NCI-H2029 treated with DMSO at 0.1 percent for 48 hours (cell line): ENCODE measurements around the gene GPATCH8.
"Not testable (repeated sequence)": the region's sequence is repeated elsewhere in the genome, so short reads cannot be mapped to it uniquely, and the experiment has no call there.

Experiments used
- DNase-seq: peaks from one replicate; lab custom pipeline; 2025; lab: John Stamatoyannopoulos, UW

Gene GPATCH8

GRCh38 chr17:44503147-44504029, at the start of gene GPATCH8:
TSS of gene GPATCH8 (minus strand) at chr17:44503406. CDS start at chr17:44503370, 36 bp downstream.
- peak; percentile 53 for DNase-seq

GRCh38 chr17:44552361-44552760, 49.2 kb upstream of the GPATCH8 start:
- no peak for DNase-seq

DNA sequence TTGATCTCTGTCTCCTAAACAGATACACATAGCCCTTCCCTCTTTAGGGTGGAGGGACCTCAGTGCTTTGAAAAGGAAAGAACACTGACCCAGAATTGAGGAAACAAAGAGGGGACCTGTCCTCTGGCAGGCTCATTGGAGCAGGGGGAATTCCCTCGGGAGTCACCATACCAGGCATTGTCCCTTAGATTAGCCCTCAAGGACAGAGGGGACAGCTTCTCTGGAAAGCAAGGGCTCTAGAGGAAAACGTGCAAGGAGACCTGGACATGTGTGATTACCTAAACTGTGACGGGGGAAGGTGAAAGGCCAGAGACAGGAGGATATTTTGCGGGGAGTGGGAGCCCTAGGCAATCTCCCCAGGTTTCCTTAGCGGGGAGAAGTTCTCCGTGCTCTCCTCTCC, 46.5 kb upstream of the GPATCH8 start:
- no peak for DNase-seq

DNA sequence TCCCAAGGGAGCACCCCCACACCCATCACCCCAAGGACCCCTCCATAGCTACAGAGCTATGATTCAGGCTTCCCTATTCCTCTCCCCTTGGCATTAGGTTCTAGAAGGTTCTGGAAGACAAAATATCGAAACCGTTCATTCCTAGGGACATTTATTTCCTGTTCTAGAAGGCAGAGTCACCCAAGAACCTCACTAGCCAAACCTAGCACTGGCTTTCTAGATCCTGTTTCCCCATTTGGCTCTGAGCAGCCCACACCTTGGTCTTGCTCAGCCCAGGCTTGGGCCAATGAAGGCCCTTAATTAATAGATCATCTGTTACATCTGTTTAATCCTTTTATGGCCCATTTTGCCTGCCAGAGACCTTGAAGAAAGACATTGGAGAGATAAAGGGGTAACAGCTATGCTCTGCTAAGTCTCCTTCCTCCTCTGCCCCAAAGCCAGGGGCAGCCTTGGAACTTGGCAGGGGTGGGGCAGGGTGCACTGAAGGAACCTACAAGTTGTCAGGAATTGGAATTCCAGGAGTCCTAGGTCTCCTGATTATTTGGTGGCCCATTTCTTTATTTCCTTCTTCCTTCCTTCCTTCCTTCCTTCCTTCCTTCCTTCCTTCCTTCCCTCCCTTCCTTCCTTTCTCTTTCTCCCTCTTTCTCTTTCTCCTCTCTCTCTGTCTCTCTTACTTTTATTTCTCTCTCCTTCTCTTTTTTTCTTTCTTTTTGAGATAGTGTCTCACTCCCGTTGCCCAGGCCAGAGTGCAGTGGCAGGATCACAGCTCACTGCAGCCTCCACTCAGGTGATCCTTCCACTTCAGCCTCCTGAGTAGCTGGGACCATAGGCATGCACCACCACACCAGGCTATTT, 45.4 kb upstream of the GPATCH8 start:
- DNase-seq: no peak

- no peak for DNase-seq
Measured at GRCh38 chr17:44547625-44548267, 44.5 kb upstream of the GPATCH8 start.

DNA sequence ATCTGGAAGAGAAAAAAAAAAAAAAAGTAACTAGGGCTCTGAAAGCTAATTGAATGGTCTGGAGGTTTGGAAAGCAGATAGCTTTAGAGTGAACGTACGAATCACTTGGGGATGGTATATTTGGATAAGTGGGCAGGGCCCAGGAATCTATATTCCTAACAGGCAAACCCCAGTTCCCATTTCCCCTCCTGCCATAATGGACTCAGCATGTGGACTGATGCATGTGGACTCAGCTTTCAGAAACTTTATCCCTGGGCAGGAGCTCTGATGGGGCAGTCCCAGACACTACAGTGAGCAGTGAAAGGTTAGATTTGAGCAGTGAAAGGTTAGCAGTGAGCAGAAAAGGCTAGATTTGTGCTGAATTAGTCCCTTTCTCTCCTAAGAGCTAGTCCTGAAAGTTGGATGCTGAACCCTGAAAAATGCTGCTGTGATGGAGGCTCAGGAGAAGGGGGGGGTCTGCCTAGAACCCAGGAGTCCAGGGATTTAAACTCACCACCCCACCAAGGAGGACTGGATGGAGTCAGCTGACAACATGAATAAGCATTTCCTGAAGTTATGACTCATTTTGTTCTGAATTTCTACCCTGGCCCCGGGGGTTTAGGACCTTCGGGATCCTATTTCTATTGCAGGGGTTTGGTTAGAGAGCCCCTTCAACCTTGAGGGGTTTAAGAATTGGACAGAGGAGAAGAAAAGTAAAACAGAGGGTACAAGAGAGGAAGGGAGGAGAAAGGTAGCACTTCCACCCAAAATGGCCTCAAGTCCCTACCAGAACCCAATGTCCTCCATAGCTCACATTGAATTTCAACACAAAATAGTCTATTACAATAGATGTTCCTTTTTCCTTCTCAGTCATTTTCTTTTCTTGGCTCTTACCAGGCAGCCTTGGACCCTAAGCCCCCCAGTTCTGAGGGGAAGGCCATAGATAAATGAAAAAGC, 43.7 kb upstream of the GPATCH8 start:
- no peak for DNase-seq

DNA sequence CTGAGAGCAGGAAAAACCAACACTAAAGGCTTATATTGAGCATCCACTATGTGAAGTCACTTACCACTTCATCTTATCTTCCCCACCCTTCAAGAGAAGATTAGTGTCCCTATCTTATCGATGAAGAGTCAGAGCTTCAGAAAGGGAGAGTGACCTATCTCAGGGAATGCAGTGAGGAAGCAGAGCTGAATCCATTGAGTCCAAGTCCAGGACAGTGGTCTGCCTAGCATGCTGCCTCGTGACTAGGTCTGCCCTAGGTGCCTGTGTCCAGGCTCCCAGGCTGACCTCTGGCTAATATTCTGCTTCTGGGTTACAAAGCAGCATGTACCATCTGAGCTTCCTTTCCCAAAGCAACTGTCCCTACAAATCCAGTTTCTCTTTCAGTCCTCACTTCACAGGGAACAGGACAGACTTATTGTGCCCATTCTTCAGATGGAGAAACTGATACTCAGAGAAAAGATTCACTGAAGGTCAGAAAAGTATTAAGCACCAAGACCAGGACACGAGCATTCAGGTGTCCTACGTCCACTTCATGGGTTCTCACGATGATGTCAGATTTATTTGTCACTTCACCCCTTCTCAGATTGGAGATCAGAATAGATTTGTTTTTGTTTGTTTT, 40.8 kb upstream of the GPATCH8 start:
- DNase-seq: no peak

- no peak for DNase-seq
Measured at GRCh38 chr17:44543213-44543904, 40.2 kb upstream of the GPATCH8 start.

GRCh38 chr17:44541884-44542581, 38.8 kb upstream of the GPATCH8 start:
- no peak for DNase-seq

- DNase-seq: no peak
Measured at GRCh38 chr17:44540246-44541084, 37.3 kb upstream of the GPATCH8 start.

- no peak for DNase-seq
Measured at GRCh38 chr17:44539673-44540072, 36.5 kb upstream of the GPATCH8 start.

GRCh38 chr17:44537922-44538321, 34.7 kb upstream of the GPATCH8 start:
- DNase-seq: not testable (repeated sequence)

GRCh38 chr17:44536090-44536953, 33.1 kb upstream of the GPATCH8 start:
- DNase-seq: no peak

DNA sequence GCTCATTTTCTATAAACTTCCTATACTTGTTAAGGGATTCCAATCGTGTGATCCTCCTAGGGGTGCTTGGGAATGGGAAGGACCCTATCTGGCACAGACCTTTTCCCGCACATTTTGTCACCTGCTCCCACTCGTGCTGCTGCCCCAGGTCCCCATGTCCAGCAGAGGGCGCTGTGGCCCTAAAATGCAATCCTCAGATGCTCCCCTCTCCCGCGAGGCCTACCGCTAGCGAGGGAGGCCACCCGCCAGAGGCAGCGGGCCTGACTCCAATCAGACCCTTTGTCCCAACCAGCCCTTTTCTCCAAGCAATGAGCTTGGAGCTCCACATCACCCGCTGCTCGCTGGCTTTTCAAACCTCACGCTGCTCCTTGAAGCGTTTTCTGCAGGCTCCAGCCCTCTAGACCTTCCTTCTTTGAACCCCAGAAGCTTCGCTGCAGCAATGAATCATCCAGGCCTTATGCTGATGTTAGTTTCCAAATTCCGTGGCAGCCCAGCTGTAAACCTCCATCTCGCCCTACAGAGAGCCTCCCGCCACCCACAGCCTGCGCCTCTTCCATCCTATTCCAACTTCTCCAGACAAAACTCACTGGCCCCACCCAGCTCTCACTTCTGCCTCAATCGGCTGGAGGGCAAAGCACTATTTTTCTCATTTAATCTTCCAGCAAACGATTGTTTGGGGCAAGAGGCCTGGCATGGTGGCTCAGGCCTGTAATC, 30.5 kb upstream of the GPATCH8 start:
- DNase-seq: peak; percentile 68

- no peak for DNase-seq
Measured at GRCh38 chr17:44530896-44531418, 27.8 kb upstream of the GPATCH8 start.

DNA sequence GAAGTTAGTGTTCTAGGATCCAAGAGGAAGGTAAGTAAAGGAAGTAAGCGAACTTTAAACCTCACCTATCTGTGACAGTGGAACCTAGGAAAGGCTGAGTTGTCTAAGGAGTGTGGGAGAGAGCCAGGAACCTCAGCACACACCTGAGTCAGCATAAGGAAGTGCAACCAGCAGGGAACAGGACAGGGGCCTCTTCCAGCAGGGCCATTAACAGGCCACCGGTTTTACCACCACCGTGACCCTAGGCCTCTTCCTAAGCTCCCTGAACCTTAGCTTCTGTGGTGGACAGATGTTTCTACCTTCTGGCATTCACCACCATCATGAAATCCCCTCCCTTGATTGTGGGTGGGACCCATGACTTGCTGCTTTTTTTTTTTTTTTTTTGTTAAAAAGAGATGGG, 26.7 kb upstream of the GPATCH8 start:
- no peak for DNase-seq

DNA sequence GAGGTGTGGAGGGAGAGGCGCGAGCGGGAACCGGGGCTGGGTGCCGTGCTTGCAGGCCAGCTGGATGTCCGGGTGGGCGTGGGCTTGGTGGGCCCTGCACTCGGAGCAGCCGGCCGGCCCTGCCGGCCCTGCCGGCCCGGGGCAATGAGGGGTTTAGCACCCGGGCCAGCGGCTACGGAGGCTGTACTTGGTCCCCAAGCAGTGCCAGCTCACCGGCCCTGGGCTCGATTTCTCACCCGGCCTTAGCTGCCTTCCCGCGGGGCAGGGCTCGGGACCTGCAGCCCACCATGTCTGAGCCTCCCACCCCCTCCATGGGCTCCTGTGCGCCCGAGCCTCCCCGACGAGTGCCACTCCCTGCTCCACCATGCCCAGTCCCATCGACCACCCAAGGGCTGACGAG, 24.7 kb upstream of the GPATCH8 start:
- no peak for DNase-seq
